GM06990 (cell line): ENCODE data around the gene TCF21.

ENCODE experiments used
- DNase-seq: peaks from one replicate; pipeline ENCODE4 v3.0.0-alpha.2; 2011; ENCODE audit not compliant: insufficient read length; ENCODE audit errors: extremely low read depth
- H3K27me3 ChIP-seq: replicated peaks from 2 replicates; pipeline ENCODE4 v1.6.0; 2011; ENCODE audit warnings: low read length; ENCODE audit not compliant: control insufficient read depth, insufficient read depth
- H3K36me3 ChIP-seq: 2 replicates; pipeline ENCODE4 v1.5.1; 2011; ENCODE audit warnings: low read length; ENCODE audit not compliant: control insufficient read depth, insufficient read depth
- H3K4me3 ChIP-seq: replicated peaks from 2 replicates; pipeline ENCODE4 v1.5.1; 2011; ENCODE audit warnings: low read depth, mild to moderate bottlenecking, control low read depth, low read length
- CTCF ChIP-seq: IDR thresholded peaks from 2 replicates; pipeline ENCODE4 v1.5.1; 2011; ENCODE audit warnings: low read length, control low read depth, mild to moderate bottlenecking, inconsistent platforms; ENCODE audit not compliant: insufficient read depth, poor library complexity, severe bottlenecking

The TCF21 gene

DNA sequence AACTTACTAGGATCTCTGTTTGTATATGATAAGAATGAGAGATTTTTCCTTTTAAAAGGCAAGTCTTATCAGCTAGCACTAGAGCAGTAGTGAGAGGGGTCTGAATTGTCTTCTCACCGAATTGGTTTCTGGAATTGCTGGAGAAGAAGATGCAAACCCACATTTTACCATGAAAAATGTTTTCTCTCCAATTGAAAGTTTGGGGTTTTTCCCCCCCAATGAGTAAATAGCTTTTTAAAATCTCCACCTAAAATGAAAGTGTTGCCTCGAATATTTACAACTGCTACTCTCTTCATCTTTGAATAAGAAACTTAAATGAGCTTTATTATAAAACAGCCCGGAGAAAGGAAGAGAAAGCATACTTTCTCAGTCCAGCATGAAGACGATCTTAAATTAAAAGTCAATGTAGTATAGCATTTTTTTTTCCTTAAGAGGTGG, 1.8 kb downstream of the TCF21 start:
- no peak for TF ChIP-seq CTCF
- H3K27me3 ChIP-seq, result peaks cover 2% of the 10 kb centered on the region
- no peak for DNase-seq
- no peaks in the 10 kb centered on the region for H3K36me3 ChIP-seq
- H3K4me3 ChIP-seq, result peak overlapping the region; percentile 17; the same call in 1 of the 2 replicates

- Histone ChIP-seq H3K36me3 (no peaks in the 10 kb centered on the region), H3K27me3 (peaks cover 2% of the 10 kb centered on the region), H3K4me3 (peak overlapping the region; percentile 17; the same call in 1 of the 2 replicates)
- DNase-seq, result no peak
- no peak for TF ChIP-seq CTCF
Observed at GRCh38 chr6:133891149-133891926, 2.4 kb downstream of the TCF21 start.

DNA sequence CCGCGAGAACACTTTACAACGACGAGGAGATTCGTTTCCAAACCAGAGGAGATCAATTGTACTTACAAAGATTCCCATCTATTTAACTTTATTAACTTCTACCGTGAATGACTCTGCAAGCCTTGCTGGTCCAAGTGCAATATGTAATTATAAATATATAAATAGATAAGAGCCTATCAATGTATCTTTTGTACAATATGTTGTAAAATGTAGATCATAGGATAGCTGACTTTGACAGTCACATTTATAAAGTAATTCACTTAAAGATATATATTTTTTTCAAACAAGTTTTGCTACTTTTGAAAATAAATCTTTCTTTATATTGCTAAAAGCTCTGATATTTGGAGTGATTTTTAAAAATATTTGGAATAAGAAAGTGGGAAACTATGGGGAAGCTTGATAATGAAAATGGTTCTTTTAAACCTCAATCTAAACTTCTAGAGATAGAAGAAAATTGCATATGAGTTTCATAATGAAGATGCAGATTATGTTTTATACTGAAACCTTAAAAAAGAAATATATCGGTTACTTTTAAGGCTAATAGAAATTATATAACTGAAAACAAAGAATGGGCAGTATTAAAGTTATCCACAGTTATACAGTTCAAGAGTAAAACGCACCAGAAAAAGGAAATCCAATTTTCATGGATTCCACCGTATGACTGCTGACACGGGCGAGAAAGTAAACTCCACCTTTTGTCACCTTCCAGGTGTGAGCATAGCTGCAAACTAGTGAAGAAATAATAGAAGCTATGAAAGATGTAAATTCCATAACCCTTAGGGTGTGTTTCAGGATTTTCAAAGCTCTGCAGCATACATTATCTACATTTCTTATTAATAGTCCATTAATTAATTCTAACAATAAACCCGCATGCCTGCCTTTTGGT, 3.3 kb downstream of the TCF21 start:
- H3K4me3 ChIP-seq, result no peak overlapping the region
- H3K27me3 ChIP-seq, result peaks cover 2% of the 10 kb centered on the region
- DNase-seq, result no peak
- TF ChIP-seq CTCF, result no peak
- no peaks in the 10 kb centered on the region for H3K36me3 ChIP-seq

- no peak for TF ChIP-seq CTCF
- Histone ChIP-seq H3K36me3 (no peaks in the 10 kb centered on the region), H3K4me3 (no peak overlapping the region), H3K27me3 (peaks cover 2% of the 10 kb centered on the region)
- no peak for DNase-seq
Observed at GRCh38 chr6:133892813-133893691, 4.1 kb downstream of the TCF21 start.

DNA sequence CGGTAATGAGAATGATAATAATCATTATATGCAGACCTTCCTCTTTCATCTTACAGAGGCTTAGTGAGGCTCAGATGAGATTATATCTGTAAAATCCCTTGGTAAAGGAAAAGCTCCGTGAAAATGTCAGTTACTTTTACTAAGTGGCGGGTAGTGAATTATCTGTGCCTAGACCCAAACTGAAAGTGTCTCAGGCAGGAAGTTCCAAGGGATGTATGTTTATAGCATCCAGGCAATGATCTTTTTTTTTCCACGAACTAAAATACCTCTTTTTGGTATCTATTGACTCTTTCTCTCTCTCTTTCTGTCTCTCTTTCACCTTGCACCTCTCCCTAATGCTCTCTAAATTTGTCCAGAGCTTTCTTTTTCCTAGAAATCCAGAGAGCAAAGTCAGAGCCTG, 5.0 kb downstream of the TCF21 start:
- H3K36me3 ChIP-seq, result no peaks in the 10 kb centered on the region
- peaks cover 2% of the 10 kb centered on the region for H3K27me3 ChIP-seq
- DNase-seq, result no peak
- TF ChIP-seq CTCF, result no peak
- H3K4me3 ChIP-seq, result no peak overlapping the region
